ENCODE results near the gene ABAT.

ABAT gene

DNA sequence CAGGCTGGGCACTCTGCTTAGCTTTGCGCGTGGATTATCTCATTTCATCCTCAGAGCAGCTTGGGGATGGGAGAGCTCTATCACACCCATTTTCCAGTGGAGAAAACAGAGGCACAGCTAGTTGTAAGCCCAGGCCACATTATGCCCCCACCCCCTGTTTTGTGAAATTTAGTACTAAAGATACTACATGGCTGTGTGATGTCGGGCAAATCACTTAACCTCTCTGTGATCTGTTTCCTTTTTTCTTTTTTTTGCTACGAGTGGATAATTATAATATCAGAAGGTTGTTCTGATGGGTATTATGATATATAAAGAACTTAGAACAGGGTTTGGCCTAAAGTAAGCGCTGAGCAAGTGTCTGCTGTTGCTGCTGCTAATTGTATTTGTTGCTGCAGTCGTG is 41.6 kb downstream of the ABAT start:
- DNase-seq (ENCODE audit: low spot score) (no peak), FAIRE-seq (no peak)

DNA sequence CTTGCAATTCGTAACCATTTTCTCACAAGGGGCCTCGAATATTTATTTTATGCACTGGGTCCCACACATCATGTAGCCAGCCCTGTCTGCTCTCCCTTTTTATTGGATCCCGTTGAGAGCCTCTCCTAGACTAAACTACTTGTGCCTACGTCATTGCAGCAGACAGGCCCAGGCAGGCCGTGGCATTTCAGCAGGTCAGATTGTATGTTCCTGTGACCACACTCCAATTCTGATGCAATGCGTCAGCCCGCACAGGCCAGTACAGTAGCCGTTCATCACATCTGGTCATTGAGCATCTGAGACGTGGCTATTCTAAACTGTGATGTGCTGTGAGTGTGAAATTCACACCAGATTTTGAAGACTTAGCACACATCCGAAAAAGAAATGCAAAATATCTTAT is 42.2 kb downstream of the ABAT start:
- no peak for DNase-seq (ENCODE audit: low spot score)
- no peak for FAIRE-seq

DNA sequence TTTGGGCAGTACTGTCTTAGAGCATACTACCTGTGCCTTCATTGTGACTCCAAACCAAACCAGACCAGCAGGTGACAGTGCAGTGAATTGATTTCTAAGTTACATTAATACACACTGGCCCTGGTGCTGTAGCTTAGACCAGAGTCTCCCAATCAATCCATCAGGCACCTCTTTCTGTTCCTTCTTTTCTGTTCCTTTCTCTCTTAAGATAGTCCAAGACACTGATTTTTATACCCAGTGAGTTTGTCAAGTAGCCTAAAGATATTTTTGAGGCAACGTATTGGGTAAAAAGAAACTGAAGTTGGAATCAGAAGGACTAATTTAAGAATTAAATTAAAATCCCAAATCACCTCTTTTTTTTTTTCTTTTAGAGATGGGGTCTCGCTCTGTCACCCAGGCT is 43.1 kb downstream of the ABAT start:
- FAIRE-seq, result no peak
- DNase-seq (ENCODE audit: low spot score), result no peak

DNA sequence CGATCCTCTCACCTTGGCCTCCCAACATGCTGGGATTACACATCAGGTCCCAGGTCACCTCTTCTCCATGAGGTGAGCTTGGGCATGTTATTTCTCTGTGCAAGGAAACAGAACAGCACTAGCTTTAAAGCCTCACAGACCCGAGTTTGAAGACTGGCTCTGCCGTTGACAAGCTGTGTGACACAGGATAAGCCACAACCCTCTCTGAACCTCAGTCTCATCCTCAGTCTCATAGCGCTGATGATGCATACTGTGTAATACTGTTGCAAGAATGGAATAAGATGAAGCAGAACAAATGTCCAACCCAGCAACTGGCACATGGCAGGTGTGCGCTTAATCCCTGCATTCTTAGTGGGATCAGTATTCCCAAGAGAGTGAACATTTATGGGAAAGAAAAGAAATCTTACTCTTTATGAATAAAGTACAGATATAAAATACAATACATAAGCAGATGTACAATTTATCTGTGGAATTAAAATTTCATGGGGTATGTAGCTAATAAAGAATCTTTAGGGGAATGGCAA is 43.5 kb downstream of the ABAT start:
- no peak for DNase-seq (ENCODE audit: low spot score)
- no peak for FAIRE-seq

DNA sequence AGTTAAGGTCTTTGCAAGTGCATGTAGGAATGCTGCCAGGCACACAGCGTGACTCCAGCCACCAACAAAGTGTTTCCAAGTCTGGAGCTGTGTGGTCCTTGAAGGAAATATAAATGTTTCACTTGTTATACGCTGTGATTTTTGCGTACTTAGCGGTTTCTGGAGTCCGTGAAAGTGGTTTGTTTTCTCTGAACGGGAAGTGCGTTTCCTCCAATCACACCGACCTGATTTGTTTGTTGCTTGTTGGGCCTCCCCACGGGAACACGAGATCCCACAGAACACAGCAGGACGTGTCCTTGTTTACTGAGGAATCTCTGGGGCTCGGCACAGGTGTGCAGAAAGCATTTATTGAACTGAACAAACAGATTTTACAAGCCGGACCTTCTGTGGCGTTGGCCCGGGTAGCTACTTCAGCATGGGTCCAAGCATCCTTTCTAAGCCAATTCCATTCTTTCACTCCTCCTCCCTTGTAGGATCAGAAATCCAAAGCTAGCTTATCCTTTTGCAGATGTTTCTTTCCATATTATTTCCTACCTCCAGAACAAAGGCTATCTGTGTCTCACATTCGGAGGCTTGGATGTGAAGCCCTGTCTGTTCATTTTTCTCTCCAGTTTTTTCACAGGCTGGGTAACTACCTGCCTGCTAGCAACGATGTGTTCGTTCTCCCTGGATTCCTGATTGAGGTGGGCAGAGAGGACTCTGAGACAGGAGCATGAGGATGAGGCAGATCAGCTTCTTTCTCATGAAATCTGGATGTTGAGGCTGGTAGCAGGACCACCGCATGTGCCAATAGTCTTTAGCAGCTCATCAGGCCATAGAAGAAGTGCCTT is 44.6 kb downstream of the ABAT start:
- no peak for DNase-seq (ENCODE audit: low spot score)

DNA sequence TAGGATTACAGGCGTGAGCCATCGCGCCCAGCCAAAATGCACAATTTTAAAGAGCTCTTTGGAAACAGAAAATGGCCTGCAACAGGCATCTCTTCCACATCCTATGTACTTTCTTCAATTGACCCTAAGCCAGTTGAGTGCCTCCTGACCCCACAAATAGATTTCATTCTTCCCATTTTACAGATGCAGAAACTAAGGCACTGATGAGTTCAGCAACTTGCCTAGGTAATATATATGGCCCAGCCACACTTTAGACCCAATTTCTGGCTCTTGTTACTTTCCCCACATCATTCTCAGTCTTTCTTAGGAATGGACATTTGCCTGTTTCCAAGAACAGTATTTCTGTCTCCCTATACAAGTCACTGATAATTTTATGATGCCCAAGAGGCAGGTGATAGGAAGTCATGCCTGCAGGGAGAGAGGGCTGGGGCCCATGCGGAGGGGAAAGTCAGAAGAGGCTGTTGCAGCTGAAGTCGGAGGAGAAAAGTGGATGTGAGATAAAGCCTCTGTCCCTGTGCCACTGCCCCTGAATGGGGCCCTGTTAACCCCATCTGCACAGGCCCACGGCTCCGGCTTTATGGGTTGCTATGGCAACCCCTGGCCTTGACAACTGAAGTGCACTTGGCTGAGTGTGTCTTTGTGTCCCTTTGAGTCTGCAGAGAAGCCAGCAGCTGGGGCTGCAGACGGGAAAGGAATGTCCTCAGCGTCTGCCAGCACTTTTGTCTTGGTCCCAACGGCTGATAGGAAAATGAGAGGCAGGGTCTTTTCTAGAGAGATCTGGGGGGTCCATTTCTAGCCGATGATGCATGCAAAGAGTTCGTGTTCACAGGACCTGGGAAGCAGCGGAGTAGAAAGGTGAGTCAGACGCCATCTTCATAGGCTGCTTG is 45.9 kb downstream of the ABAT start:
- DNase-seq (ENCODE audit: low spot score), result no peak
- FAIRE-seq, result no peak

More for the DNA sequence above, 44.6 kb downstream of the ABAT start:
- FAIRE-seq, result no peak

DNA sequence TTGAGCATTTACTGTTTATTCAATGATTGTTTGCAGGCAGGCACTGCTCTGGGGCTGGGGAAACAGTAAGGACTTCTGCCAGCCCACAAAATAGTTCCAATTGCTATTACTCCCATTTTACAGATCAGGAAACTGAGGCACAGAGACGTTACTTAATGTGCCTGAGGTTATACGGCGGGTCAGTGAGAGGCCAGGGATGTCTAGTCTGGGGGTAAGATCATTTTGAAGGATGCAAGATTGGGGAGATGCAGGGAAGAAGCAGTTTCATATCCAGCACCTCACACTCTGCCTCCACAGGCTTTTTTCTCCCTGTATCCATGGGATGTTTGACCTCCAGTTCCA is 46.5 kb downstream of the ABAT start:
- no peak for FAIRE-seq
- DNase-seq (ENCODE audit: low spot score), result no peak

DNA sequence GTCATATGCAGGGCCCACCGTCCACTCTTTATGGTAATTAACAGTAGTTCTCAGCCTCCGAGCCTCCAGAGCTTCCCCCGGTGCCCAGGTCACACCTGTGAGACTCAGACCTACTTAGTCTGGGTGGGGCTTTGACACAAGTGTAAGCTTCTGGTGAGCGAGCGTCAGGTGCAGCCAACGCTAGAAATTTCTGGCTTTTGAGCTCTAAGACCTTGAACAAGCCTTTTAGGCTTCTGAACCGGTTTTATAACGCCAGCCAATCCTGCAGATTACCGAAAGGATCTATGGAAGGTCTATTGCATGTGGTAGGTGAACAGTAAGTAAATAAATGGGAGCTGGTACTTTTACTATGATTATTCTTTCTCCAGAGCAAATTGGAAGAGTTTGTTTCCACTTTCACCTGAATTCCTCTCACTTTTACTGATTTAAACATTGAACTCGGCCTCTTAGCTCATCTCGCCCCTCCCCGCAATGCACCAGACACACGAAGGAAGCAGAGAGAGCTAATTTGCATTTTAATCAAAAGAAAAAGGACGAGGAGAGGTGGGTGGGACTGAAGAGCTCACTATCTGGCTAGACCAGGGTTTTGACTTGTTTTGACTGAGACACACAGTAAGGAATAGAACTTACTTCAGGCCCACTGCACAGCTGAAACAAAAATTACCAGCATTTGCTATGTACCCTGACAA is 47.1 kb downstream of the ABAT start:
- DNase-seq (ENCODE audit: low spot score) (no peak), FAIRE-seq (no peak)

DNA sequence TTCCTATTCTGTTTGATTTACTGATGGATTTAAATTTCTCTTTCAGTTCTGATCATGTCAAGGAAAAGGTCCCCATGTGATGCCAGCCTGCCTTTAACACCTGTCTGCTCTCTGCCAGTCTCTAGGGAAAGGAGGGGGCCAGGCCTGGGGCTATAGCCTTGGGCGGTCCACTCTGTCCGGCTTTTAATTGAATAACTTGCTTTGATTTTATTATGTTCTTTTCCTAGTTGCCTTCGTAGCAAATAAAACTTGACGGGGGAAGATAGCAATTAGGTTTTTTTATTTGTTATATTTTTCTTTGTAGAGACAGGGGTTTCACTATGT is 47.6 kb downstream of the ABAT start:
- no peak for FAIRE-seq
- no peak for DNase-seq (ENCODE audit: low spot score)

DNA sequence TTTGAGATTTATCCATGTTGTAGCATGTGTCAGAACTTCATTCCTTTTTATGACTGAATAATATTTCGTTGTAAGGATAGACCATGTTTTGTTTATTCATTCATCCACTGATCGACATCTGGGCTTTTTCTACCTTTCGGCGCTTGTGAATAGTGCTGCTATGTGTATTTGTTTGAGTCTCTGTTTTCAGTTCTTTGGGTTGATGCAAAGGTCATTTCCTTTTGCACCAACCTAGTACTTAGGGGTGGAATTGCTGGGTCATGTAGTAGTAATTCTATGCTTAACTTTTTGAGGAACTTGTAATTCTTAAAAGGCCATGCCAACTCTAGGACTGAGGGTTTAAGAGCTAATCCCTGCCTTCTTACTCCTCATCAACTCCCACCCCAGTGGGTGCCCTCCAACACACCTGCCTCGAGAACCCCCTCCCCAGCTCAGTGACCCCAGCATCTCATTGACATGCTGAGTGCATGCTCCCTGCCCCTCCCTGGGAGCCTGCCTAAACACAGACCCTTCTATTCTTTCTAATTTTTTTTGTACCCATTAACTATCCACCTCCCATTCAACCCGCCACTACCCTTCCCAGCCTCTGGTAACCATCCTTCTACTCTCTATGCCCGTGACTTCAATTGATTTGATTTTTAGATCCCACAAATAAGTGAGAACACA is 51.2 kb downstream of the ABAT start:
- no peak for FAIRE-seq

DNA sequence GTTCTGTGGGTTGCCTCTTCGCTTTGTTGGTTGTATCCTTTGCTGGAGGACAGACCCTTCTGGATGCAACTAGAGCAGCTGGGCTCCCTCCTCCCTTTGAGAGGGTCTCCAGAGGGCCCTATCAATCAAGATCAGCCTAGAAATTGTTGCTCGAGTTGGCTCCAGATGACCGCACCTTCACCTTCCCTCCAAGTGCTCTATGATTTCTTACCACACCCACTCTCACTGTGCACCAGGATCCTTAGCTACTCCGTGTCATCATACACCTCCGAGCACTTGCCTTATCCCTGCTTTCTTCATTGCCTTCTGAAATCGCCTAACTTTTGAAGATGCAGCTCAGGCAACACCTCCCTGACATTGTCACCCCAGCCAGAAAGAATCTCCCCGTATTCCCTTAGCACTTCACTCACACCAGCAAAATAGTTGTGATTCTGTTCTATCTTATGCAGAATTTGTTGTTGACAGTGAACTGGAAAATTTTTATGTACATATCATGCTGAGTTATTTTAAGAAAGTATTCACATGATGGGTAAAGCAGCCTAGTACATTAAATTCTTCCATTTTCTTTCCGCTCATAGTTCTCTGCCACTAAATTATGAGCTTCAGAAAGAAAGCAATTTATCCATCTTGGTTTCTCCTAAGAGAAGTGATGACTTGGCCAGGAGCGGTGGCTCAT is 52.9 kb downstream of the ABAT start:
- FAIRE-seq, result no peak

More for the DNA sequence above, 51.2 kb downstream of the ABAT start:
- DNase-seq (ENCODE audit: low spot score), result no peak

DNA sequence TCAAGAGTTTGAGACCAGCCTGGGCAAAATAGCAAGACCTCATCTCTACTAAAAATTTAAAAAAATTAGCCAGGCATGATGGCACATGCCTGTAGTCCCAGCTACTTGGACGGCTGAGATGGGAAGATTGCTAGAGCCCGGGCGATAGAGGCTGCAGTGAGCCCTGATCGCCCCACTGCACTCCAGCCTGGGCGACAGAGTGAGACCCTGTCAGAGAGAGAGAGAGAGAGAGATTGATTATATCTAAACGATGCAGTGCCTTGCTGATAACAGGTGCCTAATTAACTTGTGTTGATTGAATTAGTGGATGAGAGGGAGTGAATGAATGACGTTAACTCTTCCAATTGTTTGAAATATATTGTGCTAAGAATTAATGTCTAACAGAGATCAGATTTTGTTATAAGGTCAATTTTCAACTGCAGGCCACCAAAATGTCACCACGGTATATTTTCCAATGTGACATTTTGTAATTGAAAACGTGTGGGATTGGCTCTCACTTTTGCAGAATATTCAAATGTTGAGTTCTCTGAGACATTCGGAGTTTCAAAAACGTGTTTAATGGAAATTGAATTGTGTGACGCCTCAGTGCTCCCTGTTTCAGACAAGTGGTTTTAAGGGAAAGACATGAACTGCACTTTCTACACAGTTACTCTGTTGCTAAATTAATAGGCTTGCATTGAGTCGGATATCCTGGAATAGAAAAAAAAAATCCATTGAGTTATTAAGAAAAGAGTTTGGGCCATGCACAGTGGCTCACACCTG is 53.6 kb downstream of the ABAT start:
- FAIRE-seq (no peak), DNase-seq (ENCODE audit: low spot score) (no peak)

More for the DNA sequence above, 52.9 kb downstream of the ABAT start:
- no peak for DNase-seq (ENCODE audit: low spot score)

DNA sequence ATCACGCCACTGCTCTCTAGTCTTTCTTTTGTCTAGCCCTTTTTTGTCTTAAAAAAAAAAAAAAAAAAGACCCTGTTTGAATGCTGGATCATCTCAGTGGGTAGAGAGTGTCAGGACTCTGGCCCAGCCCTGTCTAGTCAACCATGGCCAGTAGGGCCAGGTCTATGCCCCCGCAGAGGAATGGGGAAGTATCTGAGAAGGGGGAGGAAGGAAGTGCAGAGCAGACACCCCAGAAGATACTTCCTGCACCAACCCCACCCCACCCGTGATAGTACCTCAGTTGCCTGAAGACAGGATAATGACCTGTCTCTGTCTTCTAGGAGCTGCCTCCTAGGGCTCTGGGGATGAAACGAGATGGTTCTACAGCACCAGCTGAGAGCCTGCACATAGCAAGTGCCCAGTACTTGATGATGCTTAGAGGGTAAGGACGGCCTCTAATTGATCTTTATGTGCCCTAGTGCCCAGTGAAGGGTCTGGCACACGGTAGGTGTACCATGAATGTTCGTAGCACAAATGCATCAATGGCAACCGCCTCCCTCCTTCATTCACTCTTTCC is 55.4 kb downstream of the ABAT start:
- no peak for DNase-seq (ENCODE audit: low spot score)

DNA sequence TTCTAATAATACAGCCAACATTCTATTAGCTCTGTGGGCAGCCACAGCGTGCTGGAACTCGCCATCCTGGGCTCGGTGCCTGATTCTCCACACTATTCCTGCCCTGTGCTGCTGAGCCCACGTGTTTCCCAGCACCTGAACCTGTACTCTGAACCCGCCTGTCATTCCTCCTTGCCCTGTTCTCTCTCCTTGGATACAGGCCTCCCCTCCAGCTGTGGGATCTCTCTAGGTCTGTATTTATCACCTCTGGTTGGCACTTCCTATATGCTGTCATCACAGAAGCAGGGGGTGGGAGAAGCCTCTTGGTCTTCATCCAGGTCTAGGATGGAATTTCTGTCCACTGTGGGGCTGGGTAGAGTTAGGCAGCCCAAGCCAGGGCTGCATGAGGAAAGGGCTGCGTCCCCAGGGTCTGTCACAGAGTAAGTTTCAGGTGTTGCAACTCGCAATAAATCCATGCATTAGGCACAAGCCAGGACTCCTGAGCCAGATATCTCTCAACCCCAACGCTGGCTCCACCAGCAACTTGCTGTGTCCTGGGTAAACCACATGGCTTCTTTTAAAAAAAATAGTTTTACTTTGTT is 56.0 kb downstream of the ABAT start:
- DNase-seq (ENCODE audit: low spot score) (no peak), FAIRE-seq (no peak)

More for the DNA sequence above, 55.4 kb downstream of the ABAT start:
- FAIRE-seq, result no peak

DNA sequence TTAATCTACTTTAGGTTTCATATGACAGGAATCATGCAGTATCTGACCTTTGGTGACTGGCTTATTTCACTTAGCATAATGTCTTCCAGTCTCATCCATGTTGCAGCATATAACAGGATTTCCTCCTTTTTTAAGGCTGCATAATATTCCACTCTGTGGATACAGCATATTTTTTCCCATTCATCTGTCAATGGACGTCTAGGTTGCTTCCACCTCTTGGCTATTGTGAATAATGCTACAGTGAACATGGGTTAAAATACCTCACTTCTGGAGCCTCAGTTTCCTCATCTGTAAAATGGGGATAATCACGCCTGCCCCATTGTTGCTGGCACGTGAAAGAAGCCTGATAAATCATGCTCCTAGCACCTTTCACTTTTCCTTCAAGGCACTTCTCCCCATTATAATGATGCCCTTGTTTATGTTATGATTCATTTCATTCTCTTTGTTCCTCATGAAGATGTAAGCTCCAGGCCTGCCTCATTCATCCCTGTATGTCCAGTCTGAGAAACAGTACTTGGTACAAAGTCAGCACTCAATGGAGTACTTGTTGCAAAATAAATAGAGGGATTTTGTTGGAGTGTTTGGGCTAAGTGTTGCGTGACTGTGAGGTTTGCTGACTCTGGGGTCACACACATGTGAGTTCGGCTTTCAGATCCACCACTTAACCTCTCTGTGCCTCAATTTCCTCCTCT is 59.6 kb downstream of the ABAT start:
- DNase-seq (ENCODE audit: low spot score) (no peak), FAIRE-seq (no peak)

DNA sequence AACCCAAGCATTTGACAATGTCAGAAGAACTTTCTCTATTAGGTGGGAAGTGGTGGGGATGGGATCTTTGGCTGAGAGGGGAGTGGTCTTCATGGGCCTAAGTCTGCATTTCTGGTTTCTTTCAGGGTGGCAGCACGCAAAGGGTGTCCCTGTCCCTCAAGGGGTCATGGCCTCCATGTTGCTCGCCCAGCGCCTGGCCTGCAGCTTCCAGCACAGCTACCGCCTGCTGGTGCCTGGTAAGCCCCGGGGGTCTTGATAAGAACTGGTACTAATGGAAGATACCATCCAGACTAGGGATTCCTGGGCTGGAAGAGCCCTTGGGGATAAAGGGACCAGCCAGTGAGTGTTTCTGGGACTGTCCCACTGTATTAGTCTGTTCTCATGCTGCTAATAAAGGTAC is 61.2 kb downstream of the ABAT start:
- FAIRE-seq, result no peak
- no peak for DNase-seq (ENCODE audit: low spot score)

DNA sequence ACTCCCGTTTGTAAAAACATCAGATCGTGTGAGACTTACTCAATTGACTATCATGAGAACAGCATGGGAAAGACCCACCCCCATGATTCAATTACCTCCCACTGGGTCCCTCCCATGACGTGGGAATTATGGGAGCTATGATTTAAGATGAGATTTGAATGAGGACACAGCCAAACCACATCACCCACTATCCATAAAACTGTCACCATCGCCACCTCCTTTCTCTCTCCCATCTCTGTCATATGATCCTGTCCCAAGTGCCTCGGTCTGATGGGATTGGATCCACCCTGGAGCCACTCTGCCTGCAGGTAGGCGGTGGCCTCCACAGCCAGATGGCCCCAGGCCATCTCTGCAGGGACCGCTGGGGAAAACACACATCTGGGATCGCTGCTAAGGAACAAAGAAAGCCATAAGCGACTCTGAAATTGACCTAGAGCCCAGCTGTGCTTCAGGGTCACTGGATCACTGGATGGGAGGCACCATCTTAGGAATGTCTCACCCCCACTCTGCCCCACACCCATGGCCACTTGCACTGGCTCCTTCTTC is 61.8 kb downstream of the ABAT start:
- no peak for DNase-seq (ENCODE audit: low spot score)
- FAIRE-seq, result no peak

DNA sequence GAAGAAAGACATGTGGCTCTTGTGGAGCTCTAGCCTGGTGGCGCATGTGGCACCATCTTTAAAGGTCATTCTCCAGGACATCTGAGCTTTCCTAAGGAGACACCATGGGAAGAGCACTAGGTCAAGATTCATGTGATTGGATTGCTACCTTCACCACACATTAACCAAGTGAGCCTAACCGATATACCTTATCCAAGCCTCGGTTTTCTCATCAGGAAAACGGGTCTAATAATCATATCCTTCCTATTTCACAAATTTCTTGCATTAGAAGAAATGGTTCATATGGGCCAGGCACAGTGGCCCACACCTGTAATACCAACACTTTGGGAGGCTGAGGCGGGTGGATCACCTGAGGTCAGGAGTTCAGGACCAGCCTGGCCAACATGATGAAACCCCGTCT is 64.7 kb downstream of the ABAT start:
- FAIRE-seq, result no peak
- DNase-seq (ENCODE audit: low spot score), result no peak

Data from urothelium cell line (cell line).